Lower leg skin (tissue), 3 donors: Measurements from ENCODE around the gene OOSP4B.

ENCODE experiments used
- CTCF ChIP-seq, 3 donors: fragments of 450-650 bp; IDR thresholded peaks; one replicate each; pipeline ENCODE4 v1.5.1; 2016; ENCODE audit warnings: antibody characterized with exemption in 3 of 3, mild to moderate bottlenecking in 3 of 3, moderate library complexity in 2 of 3
- POLR2A ChIP-seq, 2 donors: fragments of 450-650 bp; IDR thresholded peaks; one replicate each; pipeline ENCODE4 v1.6.1; 2016 to 2017; ENCODE audit warnings: antibody characterized with exemption in 2 of 2, mild to moderate bottlenecking in 1 of 2, moderate library complexity in 1 of 2

- TF ChIP-seq CTCF (IDR thresholded peaks at IDR 0.05) (no peak), POLR2A (IDR thresholded peaks at IDR 0.05) (no peak)
Observed at GRCh38 chr11:59981106-59981770, 35.7 kb upstream of the OOSP4B start.
